WTC11 (cell line): ENCODE results near the gene KIAA1755. TPM values are rescaled to one million over a fixed set of nuclear protein-coding genes. Genes with fewer than 3 reads are reported as not detected.

Experiments
- ATAC-seq: fragments of 200-7000 bp; cut with Tn5 transposase; 2 replicates; pipeline ENCODE4 v1.10.0; 2021; ENCODE audit warnings: mild to moderate bottlenecking, moderate library complexity
- CTCF ChIA-PET: fragments of 300-600 bp; sonication (Branson Sonifier 250); formaldehyde crosslinking; loops from one replicate; lab custom pipeline; 2021; ENCODE audit warnings: antibody characterized with exemption; lab: Charles Lee
- POLR2A ChIA-PET: fragments of 350-600 bp; sonication (Branson Sonifier 250); formaldehyde crosslinking; loops from one replicate; lab custom pipeline; 2021; ENCODE audit warnings: antibody characterized with exemption; lab: Charles Lee
- DNase-seq: peaks from one replicate; pipeline ENCODE4 v3.0.0; 2021; ENCODE audit warnings: low spot score
- H3K27ac Mint-ChIP-seq: 2 replicates; pipeline ENCODE4 v1.8.0; 2021; ENCODE audit warnings: mixed read lengths
- H3K27me3 Mint-ChIP-seq: 2 replicates; pipeline ENCODE4 v1.8.0; 2021; ENCODE audit warnings: low read depth, mild to moderate bottlenecking, moderate library complexity, mixed read lengths
- H3K36me3 Mint-ChIP-seq: 2 replicates; pipeline ENCODE4 v1.8.0; 2021; ENCODE audit warnings: mixed read lengths
- H3K4me1 Mint-ChIP-seq: 2 replicates; pipeline ENCODE4 v1.8.0; 2022; ENCODE audit warnings: mixed read lengths
- H3K4me3 Mint-ChIP-seq: 2 replicates; pipeline ENCODE4 v1.8.0; 2021; ENCODE audit warnings: mild to moderate bottlenecking, moderate library complexity, mixed read lengths
- H3K9me3 Mint-ChIP-seq: 2 replicates; pipeline ENCODE4 v1.8.0; 2021; ENCODE audit warnings: mixed read lengths
- ATF6 ChIP-seq: sonication (generic); formaldehyde crosslinking; IDR thresholded peaks from 2 replicates; pipeline ENCODE4 v1.8.1; 2023; ENCODE audit warnings: mild to moderate bottlenecking, missing genetic modification reagents
- CDX4 ChIP-seq: fragments of 250-450 bp; sonication (Bioruptor Pico); IDR thresholded peaks from 2 replicates; pipeline ENCODE4 v1.9.0; 2021; ENCODE audit warnings: moderate library complexity, mild to moderate bottlenecking, inconsistent platforms, borderline replicate concordance
- E2F1 ChIP-seq: sonication (generic); formaldehyde crosslinking; IDR thresholded peaks from 2 replicates; pipeline ENCODE4 v1.8.0; 2022; ENCODE audit warnings: mild to moderate bottlenecking, missing genetic modification reagents
- EMX1 ChIP-seq: fragments of 250-450 bp; sonication (Bioruptor Pico); IDR thresholded peaks from 2 replicates; pipeline ENCODE4 v1.8.0; 2021; ENCODE audit warnings: mild to moderate bottlenecking
- ESRRA ChIP-seq: sonication (generic); formaldehyde crosslinking; IDR thresholded peaks from 2 replicates; pipeline ENCODE4 v1.8.1; 2022; ENCODE audit warnings: mild to moderate bottlenecking, missing genetic modification reagents, borderline replicate concordance
- FOXK1 ChIP-seq: sonication (generic); formaldehyde crosslinking; IDR thresholded peaks from 2 replicates; pipeline ENCODE4 v1.8.0; 2022; ENCODE audit warnings: mild to moderate bottlenecking, moderate library complexity, missing genetic modification reagents
- FOXP4 ChIP-seq: sonication (generic); formaldehyde crosslinking; IDR thresholded peaks from 2 replicates; pipeline ENCODE4 v1.8.0; 2022; ENCODE audit warnings: mild to moderate bottlenecking, missing genetic modification reagents
- GABPB1 ChIP-seq: sonication (generic); formaldehyde crosslinking; IDR thresholded peaks from 2 replicates; pipeline ENCODE4 v1.8.1; 2023; ENCODE audit warnings: mild to moderate bottlenecking, missing genetic modification reagents
- GRHL2 ChIP-seq: fragments of 250-450 bp; sonication (Bioruptor Pico); IDR thresholded peaks from 2 replicates; pipeline ENCODE4 v1.8.0; 2022; ENCODE audit warnings: mild to moderate bottlenecking, moderate library complexity; ENCODE audit not compliant: insufficient replicate concordance, severe bottlenecking
- IRF1 ChIP-seq: sonication (generic); formaldehyde crosslinking; IDR thresholded peaks from 2 replicates; pipeline ENCODE4 v1.8.0; 2023; ENCODE audit warnings: missing genetic modification reagents
- JAZF1 ChIP-seq: fragments of 250-450 bp; sonication (Bioruptor Pico); IDR thresholded peaks from 2 replicates; pipeline ENCODE4 v1.9.0; 2021; ENCODE audit warnings: moderate library complexity, mild to moderate bottlenecking, inconsistent platforms
- PREB ChIP-seq: sonication (generic); formaldehyde crosslinking; IDR thresholded peaks from 2 replicates; pipeline ENCODE4 v1.8.1; 2022; ENCODE audit warnings: mild to moderate bottlenecking, missing genetic modification reagents, moderate library complexity, borderline replicate concordance
- PRRX2 ChIP-seq: fragments of 250-450 bp; sonication (Bioruptor Pico); IDR thresholded peaks from 2 replicates; pipeline ENCODE4 v1.8.0; 2021; ENCODE audit warnings: mild to moderate bottlenecking
- SMAD4 ChIP-seq: sonication (generic); formaldehyde crosslinking; IDR thresholded peaks from 2 replicates; pipeline ENCODE4 v1.8.0; 2022; ENCODE audit warnings: mild to moderate bottlenecking, missing genetic modification reagents
- SOX15 ChIP-seq: fragments of 250-450 bp; sonication (Bioruptor Pico); IDR thresholded peaks from 2 replicates; pipeline ENCODE4 v1.9.0; 2021; ENCODE audit warnings: mild to moderate bottlenecking
- STAT6 ChIP-seq: sonication (generic); formaldehyde crosslinking; conservative IDR thresholded peaks from 2 replicates; pipeline ENCODE4 v1.8.1; 2023; ENCODE audit warnings: mild to moderate bottlenecking, low read depth, missing genetic modification reagents, moderate library complexity
- USF1 ChIP-seq: sonication (generic); formaldehyde crosslinking; IDR thresholded peaks from 2 replicates; pipeline ENCODE4 v1.8.0; 2022; ENCODE audit warnings: mild to moderate bottlenecking, missing genetic modification reagents
- ZNF219 ChIP-seq: sonication (generic); formaldehyde crosslinking; IDR thresholded peaks from 2 replicates; pipeline ENCODE4 v1.8.0; 2023; ENCODE audit warnings: missing genetic modification reagents, mild to moderate bottlenecking, borderline replicate concordance
- ZNF263 ChIP-seq: sonication (generic); formaldehyde crosslinking; IDR thresholded peaks from 2 replicates; pipeline ENCODE4 v1.8.1; 2022; ENCODE audit warnings: low read depth, mild to moderate bottlenecking, moderate library complexity, missing genetic modification reagents
- ZNF396 ChIP-seq: fragments of 250-450 bp; sonication (Bioruptor Pico); IDR thresholded peaks from 2 replicates; pipeline ENCODE4 v1.8.0; 2021; ENCODE audit warnings: mild to moderate bottlenecking, moderate library complexity, borderline replicate concordance
- ZNF425 ChIP-seq: fragments of 250-450 bp; sonication (Bioruptor Pico); conservative IDR thresholded peaks from 2 replicates; pipeline ENCODE4 v1.9.0; 2021; ENCODE audit warnings: mild to moderate bottlenecking
- total RNA-seq: library from RNA; stranded (reverse); gene quantifications from 3 replicates; pipeline ENCODE4 v1.2.3, GENCODE V29; 2021

KIAA1755 gene
- total RNA-seq, 1 experiment from 2014 or later, result 0.50 TPM

GRCh38 chr20:38253571-38253970 lies 7.0 kb downstream of the KIAA1755 start (continued):
- no peak for TF ChIP-seq IRF1 (CRISPR knock-in tag)
- no peak for TF ChIP-seq EMX1 (CRISPR knock-in tag)
- no peak for TF ChIP-seq E2F1
- TF ChIP-seq FOXK1 (CRISPR knock-in tag), result no peak
- no peak for TF ChIP-seq USF1 (CRISPR knock-in tag)
- no peak for TF ChIP-seq GRHL2 (CRISPR knock-in tag)
- no peak for TF ChIP-seq ZNF396
- no peak for TF ChIP-seq FOXP4
- no peak for TF ChIP-seq GABPB1 (CRISPR knock-in tag)

GRCh38 chr20:38252292-38253288 lies 7.9 kb downstream of the KIAA1755 start:
- peak; percentile 78 for ATAC-seq
- no peaks in the 10 kb centered on the region for H3K36me3 Mint-ChIP-seq
- peak overlapping the region; percentile 52 for H3K27ac Mint-ChIP-seq
- no peak overlapping the region for H3K4me3 Mint-ChIP-seq
- ChIA-PET POLR2A (interaction anchor here (0.6 kb wide), 1 partner anchor 703 kb away, joined by 3 read pairs; no protein-coding TSS in a partner anchor), CTCF (interaction anchor here (0.6 to 3.6 kb wide), 12 partner anchors 9 to 195 kb away, joined by 3 to 24 read pairs (median 4); no protein-coding TSS in a partner anchor)
- no peaks in the 10 kb centered on the region for H3K27me3 Mint-ChIP-seq
- peaks cover 18% of the 10 kb centered on the region for H3K4me1 Mint-ChIP-seq
- no peak for DNase-seq
- H3K9me3 Mint-ChIP-seq, result peaks cover 4% of the 10 kb centered on the region
- no peak for TF ChIP-seq ZNF263 (CRISPR knock-in tag)
- TF ChIP-seq CDX4 (CRISPR knock-in tag), result no peak
- no peak for TF ChIP-seq STAT6
- no peak for TF ChIP-seq SMAD4 (CRISPR knock-in tag)
- no peak for TF ChIP-seq SOX15 (CRISPR knock-in tag)
- no peak for TF ChIP-seq ZNF219
- no peak for TF ChIP-seq PREB (CRISPR knock-in tag)
- TF ChIP-seq ATF6 (CRISPR knock-in tag), result no peak
- no peak for TF ChIP-seq ZNF425 (CRISPR knock-in tag)
- TF ChIP-seq ESRRA, result no peak
- TF ChIP-seq JAZF1, result no peak
- no peak for TF ChIP-seq PRRX2 (CRISPR knock-in tag)
